HG03045 (cell line): ENCODE data around the gene NINJ2.
"Not testable (repeated sequence)": the region's sequence is repeated elsewhere in the genome, so short reads cannot be mapped to it uniquely, and the experiment has no call there.

Experiments used
- ATAC-seq: cut with Tn5 transposase; IDR thresholded peaks from one replicate; pipeline ENCODE4 v1.9.1; 2021; ENCODE audit warnings: mild to moderate bottlenecking, moderate library complexity; ENCODE audit not compliant: unreplicated experiment

The NINJ2 gene

DNA sequence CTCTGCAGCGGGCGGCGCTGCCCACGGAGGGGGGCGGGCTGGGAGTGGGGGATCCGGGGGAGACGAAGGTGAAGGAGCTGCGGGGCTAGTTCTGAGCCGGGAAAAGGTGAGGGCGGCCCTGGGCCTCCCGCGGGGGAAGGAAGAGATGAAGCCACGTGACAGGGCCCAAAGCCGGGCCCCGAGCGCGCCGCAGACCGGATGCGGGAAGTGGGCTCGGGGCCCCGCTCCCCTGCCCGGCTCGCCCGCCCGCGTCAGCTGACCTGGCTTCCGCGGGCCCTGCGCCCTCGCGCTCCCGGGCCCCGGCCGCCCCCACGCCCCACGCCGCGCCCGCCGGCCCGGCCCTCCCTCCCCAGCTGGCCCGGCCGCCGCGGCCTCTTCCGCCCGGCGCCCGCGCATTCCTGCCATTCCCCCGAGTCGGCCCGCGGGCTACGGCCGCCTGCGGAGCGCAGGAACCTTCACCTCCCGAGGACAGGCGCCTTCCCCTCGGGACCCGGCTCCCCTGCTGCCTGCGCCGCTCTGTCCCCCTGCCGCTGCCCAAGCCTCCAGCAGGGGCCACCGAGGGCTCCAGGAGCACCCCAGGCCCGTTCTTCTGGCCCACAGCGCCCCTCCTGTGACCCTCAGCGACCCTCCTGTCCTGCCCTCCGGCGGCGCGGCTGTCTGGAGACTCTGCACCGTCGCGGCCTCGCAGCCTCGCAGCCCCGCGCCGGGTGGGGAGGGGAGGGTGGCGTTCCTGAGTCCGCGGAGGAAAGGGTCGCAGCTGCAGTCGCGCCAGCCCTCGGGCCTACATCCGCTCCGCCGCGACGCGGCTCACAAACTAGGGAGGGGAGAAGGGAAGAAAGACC, 20.4 kb downstream of the NINJ2 start:
- ATAC-seq, result peak; percentile 68

DNA sequence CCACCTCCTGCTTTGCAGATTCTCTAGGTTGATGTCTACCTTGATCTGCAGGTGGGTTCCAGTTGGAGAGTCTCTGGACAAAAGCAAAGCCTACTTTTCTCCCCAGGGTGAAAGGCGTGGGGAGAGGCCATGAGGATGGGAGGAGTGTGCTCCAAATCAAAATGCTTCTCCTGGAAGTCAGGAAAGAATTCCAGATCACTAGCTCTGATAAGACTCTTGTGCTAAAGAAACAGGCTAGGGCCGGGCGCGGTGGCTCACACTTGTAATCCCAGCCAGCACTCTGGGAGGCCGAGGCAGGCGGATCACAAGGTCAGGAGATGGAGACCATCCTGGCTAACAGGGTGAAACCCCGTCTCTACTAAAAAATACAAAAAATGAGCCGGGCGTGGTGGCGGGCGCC, 21.9 kb downstream of the NINJ2 start:
- not testable (repeated sequence) for ATAC-seq

DNA sequence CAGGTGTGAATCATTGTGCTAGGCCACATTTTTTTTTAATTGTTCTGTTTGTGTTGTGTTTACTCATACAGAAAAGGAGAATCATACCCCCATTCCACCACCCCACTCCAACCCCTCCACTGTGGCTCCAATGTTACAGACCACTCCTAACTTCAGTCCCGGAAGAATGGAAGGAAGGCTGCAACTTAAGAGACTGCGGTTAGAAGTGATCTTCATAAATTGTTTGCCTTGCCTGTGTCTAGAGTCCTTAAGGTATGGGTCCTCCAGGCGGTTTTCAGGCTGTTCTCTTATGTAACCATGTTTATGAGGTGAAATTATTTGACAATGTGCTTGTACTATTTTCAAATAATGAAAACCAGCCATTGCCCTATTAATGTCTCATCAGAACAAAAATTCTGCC, 22.5 kb downstream of the NINJ2 start:
- no peak for ATAC-seq

DNA sequence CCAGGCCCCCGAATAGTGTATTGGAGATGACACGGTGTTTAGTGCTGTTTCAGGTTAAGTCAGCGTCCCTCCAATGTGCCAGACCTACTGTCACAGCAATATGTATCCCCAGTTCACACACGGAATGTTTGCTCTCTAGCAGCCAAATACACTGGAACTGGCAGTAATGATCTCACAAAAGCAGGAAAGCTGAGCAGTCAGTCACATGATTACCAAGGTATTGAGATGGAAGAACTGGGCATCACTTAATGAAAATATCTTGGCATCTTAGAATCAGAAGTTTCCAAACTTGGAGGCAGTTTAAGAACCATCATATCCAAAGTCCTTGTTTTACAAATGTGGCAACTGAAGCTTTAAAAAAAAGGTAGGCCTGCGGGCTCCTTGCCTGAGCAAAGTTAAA, 23.3 kb downstream of the NINJ2 start:
- no peak for ATAC-seq

DNA sequence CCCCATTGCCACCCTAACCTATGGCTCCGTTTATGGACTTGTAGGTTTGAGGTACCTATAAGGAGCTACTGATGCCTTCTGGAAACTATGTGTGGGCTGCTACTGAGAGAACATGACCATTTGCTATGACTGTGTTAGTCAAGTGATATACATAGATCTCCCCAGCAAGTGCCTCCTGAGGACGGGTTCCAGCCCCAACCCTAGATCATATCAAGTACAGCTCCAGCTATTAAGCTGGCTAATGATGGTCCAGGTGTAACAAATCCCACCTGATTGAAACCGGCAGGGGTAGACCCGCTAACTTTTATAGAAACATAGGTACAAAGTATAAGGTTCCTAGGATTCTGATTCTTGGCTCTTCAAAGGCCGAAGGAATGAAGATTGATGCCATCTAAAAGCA, 23.7 kb downstream of the NINJ2 start:
- no peak for ATAC-seq

DNA sequence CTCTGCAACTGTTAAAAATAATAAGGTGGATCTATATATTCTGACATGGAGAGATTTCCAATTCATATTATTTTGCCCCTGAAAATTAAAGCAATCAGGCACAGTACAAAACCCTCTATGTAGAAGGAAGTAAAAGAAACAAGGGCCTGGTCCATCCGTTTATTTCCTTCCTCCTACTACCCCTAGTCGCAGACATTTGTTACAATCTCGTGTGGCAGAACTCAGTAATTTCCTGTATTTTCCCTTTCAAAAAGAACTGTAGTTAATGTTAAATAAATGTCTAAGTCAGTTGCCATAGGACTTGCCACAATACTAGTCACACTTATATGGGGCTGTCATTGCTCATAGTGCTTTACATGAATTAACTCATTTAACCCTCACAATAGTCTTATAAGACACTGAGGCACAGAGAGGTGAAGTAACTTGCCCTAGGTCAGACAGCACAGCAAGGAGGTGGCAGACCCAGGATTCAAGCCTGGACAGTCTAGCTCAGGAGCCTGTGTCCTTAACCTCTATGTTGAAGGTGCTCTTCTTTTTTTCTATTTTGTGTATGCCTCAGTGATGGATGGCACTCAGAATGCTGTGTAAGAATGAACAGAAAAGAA, 24.2 kb downstream of the NINJ2 start:
- no peak for ATAC-seq

DNA sequence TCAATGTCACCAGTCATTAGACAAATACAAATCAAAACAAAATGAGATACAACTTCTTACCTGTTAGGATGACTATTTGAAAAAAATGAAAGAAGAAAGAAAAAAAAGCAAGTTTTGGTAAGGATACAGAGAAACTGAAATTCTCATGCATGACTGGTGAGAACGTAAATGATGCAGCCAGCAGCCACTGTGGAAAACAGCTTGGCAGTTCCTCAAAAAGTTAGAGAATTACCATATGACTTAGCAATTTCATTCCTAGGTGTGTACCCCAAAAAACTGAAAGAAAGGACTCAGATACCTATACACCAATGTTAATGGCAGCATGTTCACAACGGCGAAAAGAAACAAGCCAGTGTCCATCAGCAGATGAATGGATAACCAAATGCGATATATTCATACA, 26.6 kb downstream of the NINJ2 start:
- no peak for ATAC-seq

DNA sequence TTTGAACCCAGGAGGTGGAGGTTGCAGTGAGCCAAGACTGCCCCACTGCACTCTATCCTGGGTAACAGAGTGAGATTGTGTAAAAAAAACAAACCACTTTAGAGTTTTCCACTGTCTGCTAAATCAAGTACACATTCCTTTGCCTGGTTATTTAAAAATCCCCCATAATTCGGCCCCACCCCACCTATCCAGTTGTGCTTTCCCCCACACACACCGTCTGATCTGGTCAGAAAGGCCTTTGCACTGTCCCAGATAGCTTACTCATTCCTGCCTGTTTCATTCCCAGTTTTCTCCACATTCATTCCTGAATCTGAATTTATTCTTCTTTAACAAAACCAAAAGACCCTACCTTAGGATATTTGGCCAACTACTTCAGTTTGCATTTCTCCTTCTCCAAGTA, 29.5 kb downstream of the NINJ2 start:
- ATAC-seq, result no peak

DNA sequence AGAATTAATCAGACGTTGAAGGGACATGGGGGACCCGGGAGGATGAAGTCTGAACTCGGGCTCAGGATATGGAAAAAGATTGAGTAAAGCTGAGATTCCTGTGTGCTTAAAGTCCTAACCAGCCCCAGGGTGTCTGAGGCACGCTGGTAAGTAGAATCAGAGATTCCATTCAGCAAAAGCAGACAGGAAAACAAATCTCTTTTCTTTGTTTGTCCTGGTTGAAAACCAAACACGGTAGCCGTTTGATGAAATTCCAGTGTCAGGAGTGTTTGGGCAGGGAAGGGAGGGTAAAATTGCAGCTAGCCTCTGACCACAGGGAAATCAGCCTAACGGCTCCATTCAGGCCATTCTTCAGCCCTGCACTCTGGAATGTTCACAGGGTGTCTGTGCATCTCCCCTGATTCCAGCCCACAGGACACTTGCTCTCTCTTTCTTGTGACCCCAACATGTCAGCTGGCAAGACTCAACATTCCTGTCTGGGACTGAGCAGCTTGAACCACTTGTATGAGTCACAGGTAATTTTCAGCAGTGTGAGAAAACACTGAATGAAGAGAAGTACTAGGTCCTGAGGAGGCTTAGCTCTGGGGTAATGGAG, 31.0 kb downstream of the NINJ2 start:
- no peak for ATAC-seq

DNA sequence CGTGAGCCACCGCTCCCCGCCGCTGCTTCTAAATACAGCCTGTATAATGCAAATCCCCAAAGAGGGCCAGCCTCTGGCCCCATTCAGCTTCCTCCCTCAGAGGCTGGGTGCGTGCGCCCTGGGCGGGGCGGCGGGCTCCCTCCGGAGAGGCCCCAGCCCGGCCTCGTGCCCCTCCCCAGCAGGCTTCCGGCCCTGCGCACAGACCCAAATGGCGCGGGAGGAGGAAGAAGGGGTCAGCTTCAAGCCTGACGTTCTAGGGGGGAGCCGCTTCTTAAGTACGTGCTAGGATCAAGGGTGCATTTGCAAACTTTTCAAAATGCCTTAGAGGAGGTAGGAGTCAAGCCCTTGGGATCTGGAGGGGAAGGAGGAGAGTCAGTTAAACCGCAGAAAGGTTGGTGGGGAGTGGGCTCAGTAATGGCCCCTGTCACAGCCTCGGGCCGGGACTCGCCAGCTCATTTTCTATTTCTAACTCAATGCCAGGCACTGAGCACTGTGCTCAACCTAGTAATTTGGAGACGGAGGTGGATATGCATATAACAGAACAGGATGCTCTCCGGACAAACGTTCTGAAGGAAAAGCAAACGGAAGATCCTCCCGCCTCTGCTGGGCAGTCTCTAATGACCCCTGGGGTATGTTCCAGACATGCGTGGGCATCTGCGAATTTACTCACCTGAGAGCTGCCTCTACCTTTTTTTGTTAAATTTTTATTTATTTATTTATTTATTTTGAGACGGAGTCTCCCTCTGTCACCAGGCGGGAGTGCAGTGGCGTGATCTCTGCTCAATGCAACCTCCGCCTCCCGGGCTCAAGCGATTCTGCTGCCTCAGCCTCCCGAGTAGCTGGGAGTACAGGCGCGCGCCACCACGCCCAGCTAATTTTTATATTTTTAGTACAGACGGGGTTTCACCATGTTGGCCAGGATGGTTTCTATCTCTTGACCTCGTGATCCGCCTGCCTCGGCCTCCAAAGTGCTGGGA, 32.3 kb downstream of the NINJ2 start:
- peak; percentile 95 for ATAC-seq

DNA sequence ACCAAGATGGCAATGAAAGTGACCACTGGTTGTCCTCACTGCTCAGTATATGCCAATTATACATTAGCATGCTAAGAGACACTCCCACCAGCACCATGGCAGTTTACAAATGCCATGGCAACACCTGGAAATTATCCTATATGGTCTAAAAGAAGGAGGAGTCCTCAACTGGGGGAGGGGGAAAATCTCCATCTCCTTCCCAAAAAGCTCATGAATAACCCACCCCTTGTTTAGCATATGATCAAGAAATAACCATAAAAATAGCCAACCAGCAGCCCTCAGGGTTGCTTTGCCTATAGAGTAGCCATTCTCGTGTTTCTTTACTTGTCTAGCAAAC, 34.5 kb downstream of the NINJ2 start:
- ATAC-seq, result not testable (repeated sequence)

DNA sequence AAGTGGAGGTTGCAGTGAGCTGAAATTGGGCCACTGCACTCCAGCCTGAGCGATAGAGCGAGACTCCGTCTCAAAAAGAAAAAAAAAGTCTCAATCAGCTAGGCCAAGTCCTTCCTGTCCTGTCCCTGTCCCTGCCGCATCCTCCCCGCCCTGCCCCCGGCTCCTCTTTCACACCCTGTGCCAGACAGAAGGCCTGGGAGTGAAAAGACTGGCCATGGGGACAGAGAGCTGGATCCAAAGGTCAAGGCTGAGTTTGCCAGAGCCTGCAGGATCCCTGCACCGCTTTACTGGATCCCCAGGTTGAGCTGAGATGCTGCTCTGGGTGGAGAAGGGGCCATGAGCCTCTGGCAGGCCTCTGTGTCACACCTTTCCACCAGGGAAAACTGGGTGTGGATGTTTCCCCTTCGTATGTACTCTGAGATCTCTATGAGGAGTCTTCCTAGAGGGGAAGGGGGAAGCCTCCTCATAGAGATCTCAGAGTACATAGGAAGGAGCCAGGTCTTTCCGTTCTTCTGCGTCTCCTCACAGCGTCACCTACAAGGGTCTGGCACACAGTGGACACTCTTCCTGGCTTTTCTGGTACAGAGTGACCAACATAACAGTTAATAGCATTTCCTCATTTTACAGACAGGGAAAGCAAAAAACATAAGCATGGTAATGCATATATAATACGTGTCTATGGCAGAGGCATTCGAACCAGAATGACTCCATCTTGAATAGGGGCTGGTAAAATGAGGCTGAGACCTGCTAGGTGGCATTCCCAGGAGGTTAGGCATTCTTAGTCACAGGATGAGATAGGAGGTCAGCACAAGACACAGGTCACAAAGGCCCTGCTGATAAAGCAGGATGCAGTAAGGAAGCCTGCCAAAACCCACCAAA, 35.1 kb downstream of the NINJ2 start:
- ATAC-seq, result no peak

DNA sequence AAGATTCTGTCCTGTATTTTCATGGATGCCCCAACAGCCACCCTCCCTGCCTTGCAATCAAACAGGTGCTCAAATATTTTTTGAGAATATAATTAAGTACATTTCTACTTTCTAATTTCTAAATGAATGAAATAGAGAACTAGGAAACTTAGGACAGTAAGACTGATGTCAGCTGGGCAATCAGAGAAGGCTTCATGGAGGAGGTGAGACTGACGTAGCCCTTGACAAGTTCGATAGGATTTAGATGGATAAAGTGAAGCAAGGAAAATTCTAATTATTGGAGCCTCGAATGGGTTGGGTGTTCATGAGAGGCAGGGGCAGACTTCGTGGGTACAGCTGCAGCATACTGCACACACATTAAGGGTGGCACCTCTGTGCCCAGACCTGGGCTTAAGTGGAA, 36.0 kb downstream of the NINJ2 start:
- no peak for ATAC-seq

DNA sequence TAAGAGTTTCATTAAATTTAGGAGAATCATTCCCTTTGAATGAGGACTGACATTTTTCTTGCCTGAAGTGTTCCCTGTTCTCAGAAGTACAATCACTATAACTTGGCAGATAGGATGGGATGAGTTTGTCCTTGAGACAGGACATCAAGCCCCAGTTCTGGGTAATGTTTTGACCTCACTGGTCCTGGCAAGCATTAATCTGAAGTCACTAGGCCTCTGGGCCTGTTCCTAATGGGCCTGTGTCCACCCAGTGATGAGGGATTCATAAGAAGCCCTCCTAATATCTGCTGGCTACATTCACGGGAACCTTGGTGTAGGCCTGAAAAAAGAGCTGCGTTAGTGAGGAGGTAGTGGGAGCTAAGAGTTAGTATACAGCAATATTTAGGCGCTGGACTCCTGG, 37.2 kb downstream of the NINJ2 start:
- no peak for ATAC-seq

DNA sequence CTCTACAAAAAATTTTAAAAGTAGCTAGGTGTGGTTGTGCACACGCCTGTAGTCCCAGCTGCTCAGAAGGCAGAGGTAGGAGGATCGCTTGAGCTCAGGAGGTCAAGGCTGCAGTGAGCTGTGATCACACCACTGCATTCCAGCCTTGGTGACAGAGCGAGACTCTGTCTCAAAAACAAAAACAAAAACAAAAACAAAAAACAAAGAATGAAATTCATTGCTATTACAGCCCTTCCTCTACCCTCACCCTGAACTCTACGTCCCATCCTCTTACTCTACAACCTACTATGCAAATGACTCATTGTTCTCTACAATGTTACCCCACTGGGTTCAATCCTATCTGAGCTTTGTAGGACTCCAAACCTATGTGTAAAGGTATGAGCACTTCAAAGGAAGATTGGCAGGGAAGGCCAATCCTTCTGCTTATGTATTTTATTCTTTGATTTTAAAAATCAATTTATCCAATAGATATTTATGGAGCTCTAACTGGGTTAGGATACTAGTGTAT, 39.3 kb downstream of the NINJ2 start:
- no peak for ATAC-seq

DNA sequence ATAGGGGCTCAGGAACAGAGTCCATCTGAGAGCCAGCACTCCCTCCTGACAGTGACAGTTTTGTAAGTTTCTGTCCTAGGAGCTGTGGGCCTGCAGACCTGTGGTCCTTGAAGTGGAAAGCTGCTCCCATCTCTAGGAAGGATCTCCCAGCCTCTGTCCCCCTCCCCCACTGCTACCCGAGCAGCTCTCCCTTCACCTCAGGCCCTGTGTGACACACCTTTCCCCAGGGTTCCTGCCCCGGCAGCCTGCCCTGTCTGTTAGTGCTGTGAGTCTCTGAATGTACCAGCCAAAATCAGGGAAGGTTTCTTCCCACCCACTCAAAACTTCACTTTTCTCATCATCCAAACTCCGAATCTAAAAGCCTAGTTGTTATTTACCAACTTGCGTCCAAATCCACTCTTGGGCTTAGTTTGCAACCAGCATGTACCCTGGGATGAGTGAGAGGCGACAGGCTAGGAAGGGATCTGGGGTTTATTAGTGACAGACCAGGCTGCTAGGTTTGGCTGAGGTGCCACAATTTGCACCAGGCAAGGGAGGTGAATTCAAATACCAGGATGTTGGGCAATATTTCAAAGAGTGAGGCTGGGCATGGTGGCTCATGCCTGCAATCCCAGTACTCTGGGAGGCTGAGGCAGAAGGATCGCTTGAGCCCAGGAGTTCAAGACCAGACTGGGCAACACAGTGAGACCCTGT, 39.9 kb downstream of the NINJ2 start:
- no peak for ATAC-seq

DNA sequence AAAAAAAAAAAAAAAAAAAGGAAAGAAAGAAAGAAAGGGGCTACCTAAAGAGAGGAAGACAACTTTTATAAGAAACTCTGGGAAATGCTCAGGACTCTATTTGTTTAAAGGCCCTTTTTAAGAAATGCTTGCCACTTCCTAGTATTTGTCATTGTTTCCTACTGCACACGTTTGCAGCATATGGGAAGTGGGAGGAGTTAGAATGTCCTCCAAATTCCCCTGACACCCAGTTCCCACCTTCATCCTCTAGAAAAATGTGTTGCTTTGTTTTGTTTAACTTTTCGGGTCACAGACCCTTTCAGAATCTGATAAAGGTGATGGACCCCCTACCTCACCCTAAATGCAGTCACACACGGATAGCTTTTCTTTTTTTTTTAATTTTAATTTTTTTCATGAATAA, 40.8 kb downstream of the NINJ2 start:
- ATAC-seq, result no peak

DNA sequence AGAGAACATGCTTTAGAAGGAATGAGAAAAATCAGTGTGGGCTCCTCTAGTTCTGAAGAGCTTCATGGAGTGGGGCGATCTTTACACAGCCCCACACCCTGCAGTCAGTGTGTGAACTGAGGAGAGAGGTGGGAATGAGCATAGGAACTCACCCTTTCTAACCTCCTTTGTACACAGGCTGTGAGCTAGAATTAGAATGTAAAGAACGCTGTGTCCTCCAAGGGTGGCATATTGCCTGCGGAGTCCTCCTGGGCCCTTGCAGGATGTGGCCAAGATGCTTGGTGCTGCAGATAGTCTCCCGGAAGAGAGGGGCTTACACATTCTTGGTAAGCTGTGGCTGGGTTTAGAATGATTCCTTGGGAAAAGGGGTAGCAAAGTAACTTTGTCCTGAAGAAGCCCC, 43.9 kb downstream of the NINJ2 start:
- no peak for ATAC-seq

DNA sequence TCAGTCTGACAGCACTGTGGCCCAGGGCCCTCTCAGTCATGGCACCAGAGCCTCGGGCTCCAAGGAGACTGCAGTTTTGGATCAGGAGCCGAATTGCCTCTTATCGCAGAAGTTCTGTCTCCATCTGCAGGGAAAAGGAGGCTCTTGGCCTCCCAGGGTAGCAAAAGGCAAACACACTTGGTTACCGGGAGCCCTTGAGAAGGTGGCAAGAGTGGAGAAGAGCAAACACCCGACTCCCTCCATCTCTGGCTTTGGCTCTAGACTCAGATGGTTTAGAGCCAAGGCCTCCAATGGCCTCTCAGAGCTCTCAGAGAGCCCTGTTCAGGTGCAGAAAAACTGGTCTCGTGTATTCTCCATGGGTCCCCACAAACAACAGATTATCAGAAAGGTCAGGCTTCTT, 44.6 kb downstream of the NINJ2 start:
- ATAC-seq, result no peak
